GM23338 (cell line): Measurements from ENCODE around the gene PSPN. TPM values are rescaled to one million over a fixed set of nuclear protein-coding genes. Genes with fewer than 3 reads are reported as not detected.

Source experiments
- ATAC-seq: fragments of 200-7000 bp; cut with Tn5 transposase; 3 replicates; pipeline ENCODE4 v1.9.1; 2020
- DNase-seq: peaks from one replicate; pipeline ENCODE4 v3.0.0-alpha.2; 2015; ENCODE audit warnings: low spot score
- H2AFZ ChIP-seq: fragments of 200-600 bp; sonication (generic); 2 replicates; pipeline ENCODE4 v1.8.0; 2016; ENCODE audit warnings: antibody characterized with exemption, mild to moderate bottlenecking, moderate library complexity
- H3F3A ChIP-seq: fragments of 200-600 bp; sonication (generic); replicated peaks from 2 replicates; pipeline ENCODE4 v1.8.0; 2017; ENCODE audit warnings: antibody characterized with exemption, mixed run types, low read depth
- H3K27ac ChIP-seq: fragments of 200-600 bp; sonication (generic); 2 replicates; pipeline ENCODE4 v1.6.1; 2016; ENCODE audit warnings: low read depth
- H3K27me3 ChIP-seq: fragments of 200-600 bp; sonication (generic); 2 replicates; pipeline ENCODE4 v1.8.0; 2016; ENCODE audit warnings: mild to moderate bottlenecking, mixed run types, moderate library complexity; ENCODE audit not compliant: insufficient read depth
- H3K36me3 ChIP-seq: fragments of 200-600 bp; sonication (generic); 2 replicates; pipeline ENCODE4 v1.8.0; 2016; ENCODE audit warnings: mild to moderate bottlenecking; ENCODE audit not compliant: insufficient read depth
- H3K4me1 ChIP-seq: fragments of 200-600 bp; sonication (generic); 2 replicates; pipeline ENCODE4 v1.8.0; 2016; ENCODE audit warnings: mild to moderate bottlenecking, moderate library complexity; ENCODE audit not compliant: insufficient read depth
- H3K4me2 ChIP-seq: fragments of 200-600 bp; sonication (generic); 2 replicates; pipeline ENCODE4 v1.7.1; 2017; ENCODE audit warnings: mixed run types
- H3K4me3 ChIP-seq: fragments of 200-600 bp; sonication (generic); 2 replicates; pipeline ENCODE4 v1.6.1; 2016; ENCODE audit warnings: mixed run types
- H3K79me2 ChIP-seq: fragments of 200-600 bp; sonication (generic); replicated peaks from 2 replicates; pipeline ENCODE4 v1.8.0; 2017; ENCODE audit warnings: mild to moderate bottlenecking; ENCODE audit not compliant: insufficient read depth
- H3K9me2 ChIP-seq: fragments of 200-600 bp; sonication (generic); 2 replicates; pipeline ENCODE4 v1.8.0; 2017; ENCODE audit not compliant: insufficient read depth
- H4K20me1 ChIP-seq: fragments of 200-600 bp; sonication (generic); replicated peaks from 2 replicates; pipeline ENCODE4 v1.8.0; 2017; ENCODE audit warnings: mild to moderate bottlenecking; ENCODE audit not compliant: insufficient read depth
- H3K27ac Mint-ChIP-seq: 2 replicates; pipeline ENCODE4 v1.8.0; 2020; ENCODE audit warnings: inconsistent platforms, mild to moderate bottlenecking, moderate library complexity, mixed read lengths
- H3K27me3 Mint-ChIP-seq: 3 replicates; pipeline ENCODE4 v1.8.0; 2022; ENCODE audit warnings: low read depth, mild to moderate bottlenecking, moderate library complexity, mixed read lengths, inconsistent platforms; ENCODE audit not compliant: insufficient read depth, poor library complexity
- H3K36me3 Mint-ChIP-seq: 3 replicates; pipeline ENCODE4 v1.8.0; 2021; ENCODE audit warnings: low read depth, mild to moderate bottlenecking, inconsistent platforms, moderate library complexity, mixed read lengths
- H3K4me1 Mint-ChIP-seq: 3 replicates; pipeline ENCODE4 v1.8.0; 2020; ENCODE audit warnings: mild to moderate bottlenecking, inconsistent platforms, mixed read lengths
- H3K4me3 Mint-ChIP-seq: 3 replicates; pipeline ENCODE4 v1.8.0; 2021; ENCODE audit warnings: moderate library complexity, mild to moderate bottlenecking, inconsistent platforms, mixed read lengths
- H3K9me3 Mint-ChIP-seq: 3 replicates; pipeline ENCODE4 v1.8.0; 2020; ENCODE audit warnings: moderate library complexity, mild to moderate bottlenecking, inconsistent platforms, mixed read lengths
- CREB1 ChIP-seq: fragments of 250-450 bp; sonication (Bioruptor Pico); IDR thresholded peaks from 2 replicates; pipeline ENCODE4 v1.5.0; 2020; ENCODE audit warnings: low read depth, mild to moderate bottlenecking, moderate library complexity
- ETS1 ChIP-seq: IDR thresholded peaks from 2 replicates; pipeline ENCODE4 v1.6.1; 2016; ENCODE audit warnings: antibody characterized with exemption
- EZH2 ChIP-seq: fragments of 200-600 bp; sonication (generic); IDR thresholded peaks from one replicate; pipeline ENCODE4 v1.8.0; 2017; ENCODE audit warnings: antibody characterized with exemption, mild to moderate bottlenecking, low read depth; ENCODE audit not compliant: unreplicated experiment
- EZH2phosphoT487 ChIP-seq: fragments of 200-600 bp; sonication (generic); IDR thresholded peaks from one replicate; pipeline ENCODE4 v1.8.1; 2018; ENCODE audit warnings: antibody characterized with exemption; ENCODE audit not compliant: unreplicated experiment
- JUNB ChIP-seq: IDR thresholded peaks from one replicate; pipeline ENCODE4 v1.6.1; 2016; ENCODE audit warnings: antibody characterized with exemption; ENCODE audit not compliant: unreplicated experiment
- NANOG ChIP-seq: IDR thresholded peaks from 2 replicates; pipeline ENCODE4 v1.6.1; 2016; ENCODE audit warnings: antibody characterized with exemption, borderline replicate concordance
- POLR2AphosphoS5 ChIP-seq: IDR thresholded peaks from 2 replicates; pipeline ENCODE4 v1.6.1; 2016; ENCODE audit warnings: antibody characterized with exemption, low read depth
- REST ChIP-seq: IDR thresholded peaks from one replicate; pipeline ENCODE4 v1.6.1; 2018; ENCODE audit warnings: antibody characterized with exemption; ENCODE audit not compliant: unreplicated experiment
- STAT1 ChIP-seq: IDR thresholded peaks from one replicate; pipeline ENCODE4 v1.6.1; 2016; ENCODE audit warnings: antibody characterized with exemption; ENCODE audit not compliant: unreplicated experiment
- ZNF114 ChIP-seq: fragments of 250-450 bp; sonication (Bioruptor Pico); IDR thresholded peaks from 2 replicates; pipeline ENCODE4 v1.5.0; 2020; ENCODE audit warnings: mild to moderate bottlenecking, moderate library complexity
- ZNF331 ChIP-seq: fragments of 250-450 bp; sonication (Bioruptor Pico); IDR thresholded peaks from 2 replicates; pipeline ENCODE4 v1.5.0; 2020; ENCODE audit warnings: low read depth, mild to moderate bottlenecking, moderate library complexity
- polyA plus RNA-seq: library from polyadenylated mRNA; unstranded; fragments of >200 nt; fragmentation: Nextera tagmentation; extraction: Ambion mirVana; gene quantifications from 2 replicates; pipeline ENCODE4 v1.2.1, GENCODE V29; 2016
- total RNA-seq: library from RNA; depleted of rRNA; stranded (reverse); fragments of >200 nt; shearing (Covaris generic); gene quantifications from 2 replicates; pipeline ENCODE4 v1.2.3, GENCODE V29; 2014
- TF ChIP-seq, protein P1 (sequence below), 2 experiments: fragments of 200-600 bp in 1 of 2; sonication (generic) in 1 of 2; conservative IDR thresholded peaks; 2 replicates each; pipeline versions ENCODE4 v1.5.1 to v1.6.1; 2016 to 2017; ENCODE audit warnings: antibody characterized with exemption in 2 of 2, low read depth in 2 of 2, mild to moderate bottlenecking in 2 of 2, moderate library complexity in 1 of 2
- TF ChIP-seq, protein P2 (sequence below): fragments of 250-450 bp; sonication (Bioruptor Pico); IDR thresholded peaks from 2 replicates; pipeline ENCODE4 v1.5.0; 2020; ENCODE audit warnings: mild to moderate bottlenecking, moderate library complexity

PSPN gene
- total and polyA plus RNA-seq, 2 experiments from 2014 or later: 0.82 to 1.2 TPM

GRCh38 chr19:6383188-6383587, 7.5 kb upstream of the PSPN start:
- Histone ChIP-seq H3K4me2 (no peak overlapping the region), H3K4me1 (no peaks in the 10 kb centered on the region), H3K27ac (no peak overlapping the region), H3K36me3 (peaks cover 15% of the 10 kb centered on the region), H4K20me1 (peaks cover 3% of the 10 kb centered on the region; the same call in 1 of the 2 replicates), H3K27me3 (no peaks in the 10 kb centered on the region), H3F3A (no peaks in the 10 kb centered on the region), H3K9me2 (no peaks in the 10 kb centered on the region), H3K4me3 (no peak overlapping the region), H3K79me2 (no peaks in the 10 kb centered on the region), H2AFZ (no peak overlapping the region)
- TF ChIP-seq NANOG (no peak), STAT1 (no peak), POLR2AphosphoS5 (no peak), ETS1 (no peak), ZNF331 (no peak), EZH2 (no peak), EZH2phosphoT487 (no peak), ZNF114 (CRISPR knock-in tag) (no peak), JUNB (no peak), CREB1 (no peak), REST (no peak)
- TF ChIP-seq, protein P1, sequence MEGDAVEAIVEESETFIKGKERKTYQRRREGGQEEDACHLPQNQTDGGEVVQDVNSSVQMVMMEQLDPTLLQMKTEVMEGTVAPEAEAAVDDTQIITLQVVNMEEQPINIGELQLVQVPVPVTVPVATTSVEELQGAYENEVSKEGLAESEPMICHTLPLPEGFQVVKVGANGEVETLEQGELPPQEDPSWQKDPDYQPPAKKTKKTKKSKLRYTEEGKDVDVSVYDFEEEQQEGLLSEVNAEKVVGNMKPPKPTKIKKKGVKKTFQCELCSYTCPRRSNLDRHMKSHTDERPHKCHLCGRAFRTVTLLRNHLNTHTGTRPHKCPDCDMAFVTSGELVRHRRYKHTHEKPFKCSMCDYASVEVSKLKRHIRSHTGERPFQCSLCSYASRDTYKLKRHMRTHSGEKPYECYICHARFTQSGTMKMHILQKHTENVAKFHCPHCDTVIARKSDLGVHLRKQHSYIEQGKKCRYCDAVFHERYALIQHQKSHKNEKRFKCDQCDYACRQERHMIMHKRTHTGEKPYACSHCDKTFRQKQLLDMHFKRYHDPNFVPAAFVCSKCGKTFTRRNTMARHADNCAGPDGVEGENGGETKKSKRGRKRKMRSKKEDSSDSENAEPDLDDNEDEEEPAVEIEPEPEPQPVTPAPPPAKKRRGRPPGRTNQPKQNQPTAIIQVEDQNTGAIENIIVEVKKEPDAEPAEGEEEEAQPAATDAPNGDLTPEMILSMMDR (conservative IDR thresholded peaks at IDR 0.05; ENCODE audit: low read depth in 2 of 2): no peak
- TF ChIP-seq, protein P2, sequence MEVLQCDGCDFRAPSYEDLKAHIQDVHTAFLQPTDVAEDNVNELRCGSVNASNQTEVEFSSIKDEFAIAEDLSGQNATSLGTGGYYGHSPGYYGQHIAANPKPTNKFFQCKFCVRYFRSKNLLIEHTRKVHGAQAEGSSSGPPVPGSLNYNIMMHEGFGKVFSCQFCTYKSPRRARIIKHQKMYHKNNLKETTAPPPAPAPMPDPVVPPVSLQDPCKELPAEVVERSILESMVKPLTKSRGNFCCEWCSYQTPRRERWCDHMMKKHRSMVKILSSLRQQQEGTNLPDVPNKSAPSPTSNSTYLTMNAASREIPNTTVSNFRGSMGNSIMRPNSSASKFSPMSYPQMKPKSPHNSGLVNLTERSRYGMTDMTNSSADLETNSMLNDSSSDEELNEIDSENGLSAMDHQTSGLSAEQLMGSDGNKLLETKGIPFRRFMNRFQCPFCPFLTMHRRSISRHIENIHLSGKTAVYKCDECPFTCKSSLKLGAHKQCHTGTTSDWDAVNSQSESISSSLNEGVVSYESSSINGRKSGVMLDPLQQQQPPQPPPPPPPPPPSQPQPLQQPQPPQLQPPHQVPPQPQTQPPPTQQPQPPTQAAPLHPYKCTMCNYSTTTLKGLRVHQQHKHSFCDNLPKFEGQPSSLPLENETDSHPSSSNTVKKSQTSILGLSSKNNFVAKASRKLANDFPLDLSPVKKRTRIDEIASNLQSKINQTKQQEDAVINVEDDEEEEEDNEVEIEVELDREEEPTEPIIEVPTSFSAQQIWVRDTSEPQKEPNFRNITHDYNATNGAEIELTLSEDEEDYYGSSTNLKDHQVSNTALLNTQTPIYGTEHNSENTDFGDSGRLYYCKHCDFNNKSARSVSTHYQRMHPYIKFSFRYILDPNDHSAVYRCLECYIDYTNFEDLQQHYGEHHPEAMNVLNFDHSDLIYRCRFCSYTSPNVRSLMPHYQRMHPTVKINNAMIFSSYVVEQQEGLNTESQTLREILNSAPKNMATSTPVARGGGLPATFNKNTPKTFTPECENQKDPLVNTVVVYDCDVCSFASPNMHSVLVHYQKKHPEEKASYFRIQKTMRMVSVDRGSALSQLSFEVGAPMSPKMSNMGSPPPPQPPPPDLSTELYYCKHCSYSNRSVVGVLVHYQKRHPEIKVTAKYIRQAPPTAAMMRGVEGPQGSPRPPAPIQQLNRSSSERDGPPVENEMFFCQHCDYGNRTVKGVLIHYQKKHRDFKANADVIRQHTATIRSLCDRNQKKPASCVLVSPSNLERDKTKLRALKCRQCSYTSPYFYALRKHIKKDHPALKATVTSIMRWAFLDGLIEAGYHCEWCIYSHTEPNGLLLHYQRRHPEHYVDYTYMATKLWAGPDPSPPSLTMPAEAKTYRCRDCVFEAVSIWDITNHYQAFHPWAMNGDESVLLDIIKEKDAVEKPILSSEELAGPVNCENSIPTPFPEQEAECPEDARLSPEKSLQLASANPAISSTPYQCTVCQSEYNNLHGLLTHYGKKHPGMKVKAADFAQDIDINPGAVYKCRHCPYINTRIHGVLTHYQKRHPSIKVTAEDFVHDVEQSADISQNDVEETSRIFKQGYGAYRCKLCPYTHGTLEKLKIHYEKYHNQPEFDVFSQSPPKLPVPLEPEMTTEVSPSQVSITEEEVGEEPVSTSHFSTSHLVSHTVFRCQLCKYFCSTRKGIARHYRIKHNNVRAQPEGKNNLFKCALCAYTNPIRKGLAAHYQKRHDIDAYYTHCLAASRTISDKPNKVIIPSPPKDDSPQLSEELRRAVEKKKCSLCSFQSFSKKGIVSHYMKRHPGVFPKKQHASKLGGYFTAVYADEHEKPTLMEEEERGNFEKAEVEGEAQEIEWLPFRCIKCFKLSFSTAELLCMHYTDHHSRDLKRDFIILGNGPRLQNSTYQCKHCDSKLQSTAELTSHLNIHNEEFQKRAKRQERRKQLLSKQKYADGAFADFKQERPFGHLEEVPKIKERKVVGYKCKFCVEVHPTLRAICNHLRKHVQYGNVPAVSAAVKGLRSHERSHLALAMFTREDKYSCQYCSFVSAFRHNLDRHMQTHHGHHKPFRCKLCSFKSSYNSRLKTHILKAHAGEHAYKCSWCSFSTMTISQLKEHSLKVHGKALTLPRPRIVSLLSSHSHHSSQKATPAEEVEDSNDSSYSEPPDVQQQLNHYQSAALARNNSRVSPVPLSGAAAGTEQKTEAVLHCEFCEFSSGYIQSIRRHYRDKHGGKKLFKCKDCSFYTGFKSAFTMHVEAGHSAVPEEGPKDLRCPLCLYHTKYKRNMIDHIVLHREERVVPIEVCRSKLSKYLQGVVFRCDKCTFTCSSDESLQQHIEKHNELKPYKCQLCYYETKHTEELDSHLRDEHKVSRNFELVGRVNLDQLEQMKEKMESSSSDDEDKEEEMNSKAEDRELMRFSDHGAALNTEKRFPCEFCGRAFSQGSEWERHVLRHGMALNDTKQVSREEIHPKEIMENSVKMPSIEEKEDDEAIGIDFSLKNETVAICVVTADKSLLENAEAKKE (CRISPR knock-in tag): no peak
- H3K4me3 Mint-ChIP-seq: no peak overlapping the region
- H3K27ac Mint-ChIP-seq: no peak overlapping the region
- peaks cover 3% of the 10 kb centered on the region for H3K9me3 Mint-ChIP-seq
- H3K27me3 Mint-ChIP-seq: peaks cover 7% of the 10 kb centered on the region
- peaks cover 87% of the 10 kb centered on the region for H3K36me3 Mint-ChIP-seq
- DNase-seq (no peak), ATAC-seq (no peak)
- H3K4me1 Mint-ChIP-seq: 0 out of 3 replicates have a peak, but pooled peaks cover 5% of the 10 kb centered on the region
